ENCODE results near the gene GNAS-AS1. TPM values are rescaled to one million over a fixed set of nuclear protein-coding genes. Genes with fewer than 3 reads are reported as not detected.

GNAS-AS1 gene
- total and polyA plus RNA-seq, 10 of the 15 experiments (the other 5 are each of a cell fraction or from before 2014, with no cell fraction given) = 0.06 to 2.7 (median 1.2) TPM

GRCh38 chr20:58850693-58851174 lies at the start of gene GNAS-AS1 (continued):
- TF ChIP-seq USF1 (IDR thresholded peaks at IDR 0.05; ENCODE audit: borderline replicate concordance, extremely low read length, insufficient read depth, low read depth, low read length) (no peak), EED (IDR thresholded peaks at IDR 0.05; ENCODE audit: low read depth) (no peak), HDAC6 (IDR thresholded peaks at IDR 0.05; ENCODE audit: unreplicated experiment) (no peak), NR2C1 (IDR thresholded peaks at IDR 0.05) (peak; percentile 72), E2F4 (IDR thresholded peaks at IDR 0.05; ENCODE audit: low read depth, low read length) (peak; percentile 84), SP1 (IDR thresholded peaks at IDR 0.05; ENCODE audit: low read depth, low read length) (peak; percentile 86), TCF12 (IDR thresholded peaks at IDR 0.05; ENCODE audit: low read depth, low read length) (no peak), ZNF592 (IDR thresholded peaks at IDR 0.05) (no peak), CBX3 (IDR thresholded peaks at IDR 0.05; ENCODE audit: borderline replicate concordance, low read depth) (no peak), POLR2AphosphoS5 (IDR thresholded peaks at IDR 0.05; ENCODE audit: low read length) (no peak; the same call in 1 of the 2 replicates), BHLHE40 (IDR thresholded peaks at IDR 0.05; ENCODE audit: borderline replicate concordance in 1 of 2, low read depth in 2 of 2, low read length in 1 of 2) (no peak), RFX5 (IDR thresholded peaks at IDR 0.05; ENCODE audit: low read depth, low read length) (no peak), ZNF274 (IDR thresholded peaks at IDR 0.05; ENCODE audit: insufficient read depth, insufficient read length) (no peak), STAT1 (conservative IDR thresholded peaks at IDR 0.05) (no peak), PAX8 (IDR thresholded peaks at IDR 0.05) (no peak), PKNOX1 (IDR thresholded peaks at IDR 0.05) (peak; percentile 98), RCOR1 (conservative IDR thresholded peaks at IDR 0.05; ENCODE audit: low read depth, low read length) (no peak), PRDM15 (CRISPR knock-in tag; IDR thresholded peaks at IDR 0.05) (no peak), MTA3 (IDR thresholded peaks at IDR 0.05; ENCODE audit: borderline replicate concordance, low read length) (no peak), GATAD2B (conservative IDR thresholded peaks at IDR 0.05; ENCODE audit: low read depth) (no peak), CREB1 (IDR thresholded peaks at IDR 0.05; ENCODE audit: low read depth) (no peak)
